ENCODE measurements around the gene FRRS1L. TPM values are rescaled to one million over a fixed set of nuclear protein-coding genes. Genes with fewer than 3 reads are reported as not detected.
A peak's percentile ranks its signal among the peaks of the same experiment; 100 is the strongest.

FRRS1L gene
- total RNA-seq, 4 donors from 2014 or later, result 1.5 to 12.6 (median 2.8) TPM

- 70 to 87% methylated on average over 8 of the region's 8 CpGs for WGBS, 2 donors
- Histone ChIP-seq H3K27me3 (no peaks in the 10 kb centered on the region), H3K4me3 (no peak overlapping the region), H3K4me1 (no peaks in the 10 kb centered on the region), H3K27ac (no peak overlapping the region), H3K9me3 (no peaks in the 10 kb centered on the region), H3K36me3 (peaks cover 0 to 18% (median 0%) of the 10 kb centered on the region in 3 donors)
- DNase-seq (ENCODE audit: low spot score in 2 of 2), result no peak
- no peak for TF ChIP-seq POLR2A (IDR thresholded peaks at IDR 0.05)
- no peak for TF ChIP-seq EP300 (IDR thresholded peaks at IDR 0.05)
- TF ChIP-seq CTCF (IDR thresholded peaks at IDR 0.05), result no peak
Observed at GRCh38 chr9:109176386-109176785, 9.3 kb upstream of the FRRS1L start.

GRCh38 chr9:109172935-109173334 is 5.9 kb upstream of the FRRS1L start:
- TF ChIP-seq EP300 (IDR thresholded peaks at IDR 0.05) (no peak), CTCF (IDR thresholded peaks at IDR 0.05) (no peak), POLR2A (IDR thresholded peaks at IDR 0.05) (no peak)
- WGBS, 2 donors, result 57 to 64% methylated on average over 1 of the region's 1 CpG

GRCh38 chr9:109171926-109172325 is 4.9 kb upstream of the FRRS1L start:
- TF ChIP-seq CTCF (IDR thresholded peaks at IDR 0.05) (no peak), POLR2A (IDR thresholded peaks at IDR 0.05) (no peak), EP300 (IDR thresholded peaks at IDR 0.05) (no peak)
- peaks cover 0 to 3% (median 0%) of the 10 kb centered on the region in 4 donors for H3K4me1 ChIP-seq
- DNase-seq (ENCODE audit: low spot score in 2 of 2), result no peak
- no peak overlapping the region for H3K4me3 ChIP-seq
- peaks cover 0 to 18% (median 0%) of the 10 kb centered on the region in 3 donors for H3K36me3 ChIP-seq
- H3K27ac ChIP-seq, result no peak overlapping the region
- WGBS, 2 donors, result 74 to 80% methylated on average over 3 of the region's 3 CpGs
- no peaks in the 10 kb centered on the region for H3K9me3 ChIP-seq
- peaks cover 0 to 10% of the 10 kb centered on the region in 2 donors for H3K27me3 ChIP-seq

More at GRCh38 chr9:109172935-109173334, 5.9 kb upstream of the FRRS1L start:
- Histone ChIP-seq H3K36me3 (peaks cover 0 to 18% (median 0%) of the 10 kb centered on the region in 3 donors), H3K4me1 (no peaks in the 10 kb centered on the region), H3K27me3 (peaks cover 0 to 3% of the 10 kb centered on the region in 2 donors), H3K4me3 (no peak overlapping the region), H3K9me3 (no peaks in the 10 kb centered on the region), H3K27ac (no peak overlapping the region)
- no peak for DNase-seq (ENCODE audit: low spot score in 2 of 2)

GRCh38 chr9:109168170-109168569 is 1.1 kb upstream of the FRRS1L start:
- no peak overlapping the region for H3K4me3 ChIP-seq
- TF ChIP-seq CTCF (IDR thresholded peaks at IDR 0.05) (no peak), EP300 (IDR thresholded peaks at IDR 0.05) (no peak), POLR2A (IDR thresholded peaks at IDR 0.05) (no peak)
- no peaks in the 10 kb centered on the region for H3K9me3 ChIP-seq

GRCh38 chr9:109167716-109168115 is 667 bp upstream of the FRRS1L start:
- peaks cover 0 to 3% (median 0%) of the 10 kb centered on the region in 4 donors for H3K4me1 ChIP-seq
- 79 to 84% methylated on average over 5 of the region's 5 CpGs for WGBS, 2 donors
- no peak for DNase-seq (ENCODE audit: low spot score in 2 of 2)

More at GRCh38 chr9:109168170-109168569, 1.1 kb upstream of the FRRS1L start:
- H3K36me3 ChIP-seq, result no peaks in the 10 kb centered on the region
- peaks cover 0 to 20% of the 10 kb centered on the region in 2 donors for H3K27me3 ChIP-seq
- H3K4me1 ChIP-seq, result peaks cover 0 to 3% (median 0%) of the 10 kb centered on the region in 4 donors
- DNase-seq (ENCODE audit: low spot score in 2 of 2), result no peak
- no peak overlapping the region for H3K27ac ChIP-seq

More at GRCh38 chr9:109167716-109168115, 667 bp upstream of the FRRS1L start:
- Histone ChIP-seq H3K9me3 (no peaks in the 10 kb centered on the region), H3K36me3 (no peaks in the 10 kb centered on the region), H3K27me3 (peaks cover 0 to 20% of the 10 kb centered on the region in 2 donors), H3K4me3 (peak overlapping the region in 1 of 4 donors; percentile 30), H3K27ac (no peak overlapping the region)
- TF ChIP-seq CTCF (IDR thresholded peaks at IDR 0.05) (no peak), EP300 (IDR thresholded peaks at IDR 0.05) (no peak), POLR2A (IDR thresholded peaks at IDR 0.05) (no peak)
